MV-4-11 (cell line): ENCODE measurements around the gene ZNF845.
"Not testable (repeated sequence)": the region's sequence is repeated elsewhere in the genome, so short reads cannot be mapped to it uniquely, and the experiment has no call there.

Experiments
- DNase-seq: peaks from one replicate; lab custom pipeline; 2025; lab: John Stamatoyannopoulos, UW

Gene ZNF845

DNA sequence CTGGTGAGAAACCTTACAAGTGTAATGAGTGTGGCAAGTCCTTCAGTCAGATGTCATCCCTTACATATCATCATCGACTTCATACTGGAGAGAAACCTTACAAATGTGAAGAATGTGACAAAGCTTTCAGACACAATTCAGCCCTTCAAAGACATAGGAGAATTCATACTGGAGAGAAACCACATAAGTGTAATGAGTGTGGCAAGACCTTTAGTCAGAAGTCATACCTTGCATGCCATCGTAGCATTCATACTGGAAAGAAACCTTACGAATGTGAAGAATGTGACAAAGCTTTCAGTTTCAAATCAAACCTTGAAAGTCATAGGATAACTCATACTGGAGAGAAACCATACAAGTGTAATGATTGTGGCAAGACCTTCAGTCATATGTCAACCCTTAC, 47.8 kb downstream of the ZNF845 start:
- no peak for DNase-seq

- DNase-seq: no peak
Measured at GRCh38 chr19:53388168-53388567, 54.6 kb downstream of the ZNF845 start.

GRCh38 chr19:53388904-53389303, 55.4 kb downstream of the ZNF845 start:
- no peak for DNase-seq

DNA sequence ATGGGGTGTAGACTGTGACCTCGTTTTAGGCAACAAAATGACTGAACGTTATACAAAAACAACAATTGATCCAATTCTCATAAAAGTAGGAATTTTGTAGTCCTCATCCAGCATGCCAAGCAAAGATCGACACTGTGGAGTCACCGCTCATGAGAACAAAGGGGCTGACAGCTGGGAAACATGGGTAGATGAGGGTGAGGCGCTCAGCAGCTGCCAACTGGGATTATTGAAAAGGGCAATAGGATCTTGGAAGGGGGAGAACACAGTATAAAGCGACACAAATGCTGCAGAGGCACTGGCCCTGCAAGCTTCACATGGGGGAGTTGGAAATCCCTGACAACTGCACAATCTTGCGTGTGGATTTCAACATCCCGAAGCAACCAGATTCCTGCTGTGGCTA, 56.0 kb downstream of the ZNF845 start:
- no peak for DNase-seq

DNA sequence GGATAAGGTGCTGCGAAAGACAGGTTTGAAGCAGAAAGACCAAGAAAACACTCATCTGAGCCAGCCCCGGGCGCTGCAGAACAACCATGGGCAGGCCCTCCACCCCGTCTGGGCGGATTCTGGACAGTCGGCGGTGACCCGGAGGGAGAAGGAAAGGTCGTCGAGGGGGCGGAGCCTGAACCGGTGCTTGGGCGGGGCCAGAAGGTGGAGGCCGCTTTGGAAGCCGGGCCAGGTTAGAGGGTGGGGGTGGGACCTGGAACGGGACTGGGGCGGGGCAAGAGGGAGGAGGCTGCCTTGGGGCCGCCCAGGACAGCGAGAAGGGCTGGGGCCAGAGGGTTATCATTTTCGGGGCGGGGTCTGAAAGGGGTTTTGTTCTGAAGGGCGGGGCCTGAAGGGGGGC, 56.4 kb downstream of the ZNF845 start:
- no peak for DNase-seq

DNA sequence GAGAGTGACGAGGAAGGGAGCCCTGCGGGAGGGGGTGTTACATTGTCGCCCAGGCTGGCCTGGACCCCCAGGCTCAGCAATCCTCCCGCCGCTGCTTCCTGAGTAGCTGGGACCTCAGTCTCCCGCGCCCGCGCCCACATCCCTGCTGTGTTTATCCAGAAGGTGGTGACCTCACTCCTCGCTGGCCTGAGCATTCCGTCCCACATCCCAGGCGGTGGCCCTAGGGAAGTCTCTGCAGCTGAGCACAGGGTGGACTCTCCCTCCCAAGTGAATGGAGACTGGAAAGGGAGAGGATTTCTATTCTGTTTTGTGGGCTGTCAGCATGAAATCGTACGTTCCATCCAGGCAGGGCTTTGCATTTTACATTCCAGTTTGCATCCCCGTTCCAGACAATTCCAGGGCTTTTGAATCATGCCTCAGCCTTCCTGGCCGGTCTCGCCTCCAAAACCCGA, 61.0 kb downstream of the ZNF845 start:
- no peak for DNase-seq

GRCh38 chr19:53394974-53395839, 61.7 kb downstream of the ZNF845 start, which contains the start of gene ZNF765:
ZNF765 (plus strand) TSS chr19:53395149; CDS start chr19:53398016, 2,867 bp downstream.
- peak; percentile 86 for DNase-seq

DNA sequence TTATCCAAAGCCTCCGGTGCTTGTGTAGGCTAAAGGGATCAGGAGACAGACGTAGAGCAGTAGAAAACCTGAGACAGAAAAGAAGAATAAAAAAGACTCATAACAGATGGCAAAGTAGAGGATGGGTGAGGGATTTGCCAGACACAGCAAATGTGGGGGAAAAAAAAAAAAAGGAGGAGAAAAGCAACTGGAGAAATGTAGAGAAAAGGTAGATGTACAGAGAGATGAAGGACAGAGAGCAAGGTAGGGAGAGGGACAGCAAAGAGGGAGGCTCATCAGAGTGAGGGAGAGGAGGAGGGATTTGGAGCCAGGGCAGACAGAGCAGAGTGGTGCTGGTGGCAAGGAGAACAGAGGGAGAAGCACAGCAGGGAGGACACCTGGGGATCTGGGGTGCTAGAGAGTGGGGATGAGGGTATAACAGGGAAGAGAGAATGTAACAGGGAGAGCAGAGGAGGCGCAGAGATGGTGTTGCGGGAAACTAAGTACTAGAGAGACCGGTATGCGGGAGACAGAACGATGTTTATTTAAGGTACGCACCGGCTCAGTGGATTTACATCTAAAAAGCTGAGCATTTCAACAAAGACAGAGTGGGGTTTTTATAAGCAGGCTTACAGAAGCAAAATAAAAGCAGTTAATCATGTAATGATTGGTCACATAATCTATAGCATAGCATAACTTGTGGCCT, 62.4 kb downstream of the ZNF845 start:
- not testable (repeated sequence) for DNase-seq

DNA sequence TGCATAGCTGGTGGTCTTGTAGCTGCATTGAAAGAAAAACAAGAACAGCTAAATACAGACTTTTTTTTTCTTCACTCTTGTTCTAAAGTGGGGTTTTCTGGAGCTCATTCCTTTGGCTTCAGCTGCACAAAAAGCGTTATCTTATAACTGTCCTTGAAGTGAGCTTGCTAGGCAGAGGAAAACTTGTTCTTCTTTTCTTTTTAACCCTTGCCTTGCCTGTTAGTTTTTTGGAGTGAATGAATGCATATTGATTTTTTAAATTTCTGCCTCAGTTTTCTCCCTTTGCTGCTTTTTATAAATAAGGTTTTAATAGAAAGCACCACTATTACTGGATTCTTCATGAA, 62.9 kb downstream of the ZNF845 start:
- DNase-seq: no peak

GRCh38 chr19:53397918-53398317, 64.4 kb downstream of the ZNF845 start:
- not testable (repeated sequence) for DNase-seq
